Progenitor cell of endocrine pancreas (in vitro differentiated cells): Measurements from ENCODE around the gene PDE9A. TPM values are rescaled to one million over a fixed set of nuclear protein-coding genes. Genes with fewer than 3 reads are reported as not detected.

Experiments used
- DNase-seq: peaks from one replicate; pipeline ENCODE4 v3.0.0; 2021; ENCODE audit warnings: low spot score; ENCODE audit not compliant: unreplicated experiment
- H3K27ac Mint-ChIP-seq: 2 replicates; pipeline ENCODE4 v1.8.0; 2021; ENCODE audit warnings: mild to moderate bottlenecking, moderate library complexity, mixed read lengths
- H3K27me3 Mint-ChIP-seq: 2 replicates; pipeline ENCODE4 v1.8.0; 2021; ENCODE audit warnings: mixed read lengths
- H3K36me3 Mint-ChIP-seq: 2 replicates; pipeline ENCODE4 v1.8.0; 2022; ENCODE audit warnings: mixed read lengths; ENCODE audit not compliant: insufficient read depth
- H3K4me1 Mint-ChIP-seq: 2 replicates; pipeline ENCODE4 v1.8.0; 2021; ENCODE audit warnings: low read depth, mixed read lengths
- H3K4me3 Mint-ChIP-seq: 2 replicates; pipeline ENCODE4 v1.8.0; 2021; ENCODE audit warnings: low read depth, mild to moderate bottlenecking, moderate library complexity, mixed read lengths
- H3K9me3 Mint-ChIP-seq: 2 replicates; pipeline ENCODE4 v1.8.0; 2021; ENCODE audit warnings: low read depth, mixed read lengths
- CTCF ChIP-seq: fragments of 200-600 bp; sonication (generic); IDR thresholded peaks from one replicate; pipeline ENCODE4 v1.5.0; 2021; ENCODE audit warnings: antibody characterized with exemption, mild to moderate bottlenecking; ENCODE audit not compliant: unreplicated experiment
- total RNA-seq: library from RNA; stranded (reverse); gene quantifications from 2 replicates; pipeline ENCODE4 v1.2.1, GENCODE V29; 2021

PDE9A gene
- total RNA-seq, 1 donor from 2014 or later, result 57.0 TPM

GRCh38 chr21:42671778-42672593 lies 18.6 kb downstream of the PDE9A start:
- Mint-ChIP-seq H3K4me1 (peaks cover 16% of the 10 kb centered on the region), H3K4me3 (no peak overlapping the region), H3K27me3 (no peaks in the 10 kb centered on the region), H3K36me3 (peaks cover 17% of the 10 kb centered on the region), H3K27ac (no peak overlapping the region), H3K9me3 (no peaks in the 10 kb centered on the region)
- no peak for DNase-seq
- no peak for TF ChIP-seq CTCF

- no peak for DNase-seq
- H3K4me3 Mint-ChIP-seq, result no peak overlapping the region
- no peaks in the 10 kb centered on the region for H3K9me3 Mint-ChIP-seq
- peaks cover 17% of the 10 kb centered on the region for H3K36me3 Mint-ChIP-seq
- H3K27me3 Mint-ChIP-seq, result no peaks in the 10 kb centered on the region
- no peak overlapping the region for H3K27ac Mint-ChIP-seq
- TF ChIP-seq CTCF, result no peak
- peaks cover 12% of the 10 kb centered on the region for H3K4me1 Mint-ChIP-seq
Observed at GRCh38 chr21:42672699-42673458, 19.5 kb downstream of the PDE9A start.

- Mint-ChIP-seq H3K9me3 (no peaks in the 10 kb centered on the region), H3K4me3 (no peak overlapping the region), H3K36me3 (peaks cover 20% of the 10 kb centered on the region), H3K27ac (no peak overlapping the region), H3K4me1 (peaks cover 12% of the 10 kb centered on the region), H3K27me3 (no peaks in the 10 kb centered on the region)
- no peak for TF ChIP-seq CTCF
- no peak for DNase-seq
Observed at GRCh38 chr21:42673633-42674328, 20.4 kb downstream of the PDE9A start.

- no peaks in the 10 kb centered on the region for H3K27me3 Mint-ChIP-seq
- DNase-seq, result no peak
- H3K36me3 Mint-ChIP-seq, result peaks cover 16% of the 10 kb centered on the region
- H3K27ac Mint-ChIP-seq, result peak overlapping the region; percentile 81
- no peak overlapping the region for H3K4me3 Mint-ChIP-seq
- H3K4me1 Mint-ChIP-seq, result peaks cover 12% of the 10 kb centered on the region
- H3K9me3 Mint-ChIP-seq, result no peaks in the 10 kb centered on the region
- TF ChIP-seq CTCF, result no peak
Observed at GRCh38 chr21:42674351-42674940, 21.0 kb downstream of the PDE9A start.

- no peak for TF ChIP-seq CTCF
- Mint-ChIP-seq H3K27ac (no peak overlapping the region), H3K27me3 (no peaks in the 10 kb centered on the region), H3K4me3 (no peak overlapping the region), H3K4me1 (peaks cover 12% of the 10 kb centered on the region), H3K9me3 (no peaks in the 10 kb centered on the region), H3K36me3 (peaks cover 17% of the 10 kb centered on the region)
- no peak for DNase-seq
Observed at GRCh38 chr21:42675403-42675802, 22.0 kb downstream of the PDE9A start.
